GM23248 (cell line): Measurements from ENCODE around the gene SUGCT. TPM values are rescaled to one million over a fixed set of nuclear protein-coding genes. Genes with fewer than 3 reads are reported as not detected.

ENCODE experiments used
- DNase-seq: peaks from one replicate; pipeline ENCODE4 v3.0.0-alpha.2; 2015
- H2AFZ ChIP-seq: fragments of 200-600 bp; sonication (generic); 2 replicates; pipeline ENCODE4 v1.6.1; 2016; ENCODE audit warnings: antibody characterized with exemption
- H3F3A ChIP-seq: fragments of 200-600 bp; sonication (generic); 2 replicates; pipeline ENCODE4 v1.6.1; 2016; ENCODE audit warnings: mild to moderate bottlenecking, antibody characterized with exemption, mixed run types; ENCODE audit not compliant: insufficient read depth
- H3K27ac ChIP-seq: fragments of 200-600 bp; sonication (generic); 2 replicates; pipeline ENCODE4 v1.5.1; 2016; ENCODE audit warnings: mild to moderate bottlenecking
- H3K27me3 ChIP-seq: fragments of 200-600 bp; sonication (generic); replicated peaks from 2 replicates; pipeline ENCODE4 v1.6.1; 2016; ENCODE audit warnings: mild to moderate bottlenecking; ENCODE audit not compliant: insufficient read depth
- H3K36me3 ChIP-seq: fragments of 200-600 bp; sonication (generic); 2 replicates; pipeline ENCODE4 v1.6.1; 2016; ENCODE audit warnings: low read depth, mild to moderate bottlenecking
- H3K4me1 ChIP-seq: fragments of 200-600 bp; sonication (generic); 2 replicates; pipeline ENCODE4 v1.6.1; 2016; ENCODE audit warnings: mild to moderate bottlenecking; ENCODE audit not compliant: insufficient read depth
- H3K4me2 ChIP-seq: fragments of 200-600 bp; sonication (generic); one replicate; pipeline ENCODE4 v1.6.1; 2016; ENCODE audit warnings: mild to moderate bottlenecking; ENCODE audit not compliant: unreplicated experiment
- H3K4me3 ChIP-seq: fragments of 200-600 bp; sonication (generic); 2 replicates; pipeline ENCODE4 v1.5.1; 2016; ENCODE audit warnings: mild to moderate bottlenecking
- H3K79me2 ChIP-seq: fragments of 200-600 bp; sonication (generic); 2 replicates; pipeline ENCODE4 v1.6.1; 2016; ENCODE audit warnings: mild to moderate bottlenecking; ENCODE audit not compliant: insufficient read depth
- H3K9ac ChIP-seq: fragments of 200-600 bp; sonication (generic); 2 replicates; pipeline ENCODE4 v1.6.1; 2016; ENCODE audit warnings: mild to moderate bottlenecking
- H3K9me2 ChIP-seq: fragments of 200-600 bp; sonication (generic); 2 replicates; pipeline ENCODE4 v1.6.1; 2016; ENCODE audit warnings: mixed run types, mild to moderate bottlenecking, moderate library complexity; ENCODE audit not compliant: insufficient read depth
- H3K9me3 ChIP-seq: fragments of 200-600 bp; sonication (generic); one replicate; pipeline ENCODE4 v1.6.1; 2017; ENCODE audit warnings: low read depth
- H4K20me1 ChIP-seq: fragments of 200-600 bp; sonication (generic); 2 replicates; pipeline ENCODE4 v1.6.0; 2016; ENCODE audit not compliant: insufficient read depth
- EZH2 ChIP-seq: fragments of 200-600 bp; sonication (generic); IDR thresholded peaks from 2 replicates; pipeline ENCODE4 v1.6.1; 2018; ENCODE audit warnings: antibody characterized with exemption, mild to moderate bottlenecking; ENCODE audit not compliant: insufficient read depth, poor library complexity, severe bottlenecking
- EZH2phosphoT487 ChIP-seq: fragments of 200-600 bp; sonication (generic); IDR thresholded peaks from 2 replicates; pipeline ENCODE4 v1.6.1; 2018; ENCODE audit warnings: antibody characterized with exemption, moderate library complexity, mild to moderate bottlenecking, low read depth; ENCODE audit not compliant: insufficient read depth
- WGBS, 2 experiments: methylation state at CpG; one replicate each; pipeline ENCODE4 v1.1.6; 2015 to 2017; ENCODE audit warnings: low lambda C conversion rate in 2 of 2, low coverage in 1 of 2; ENCODE audit errors: missing lambda C conversion rate in 2 of 2; 5-methylcytosine and 5-hydroxymethylcytosine counted together
- in situ Hi-C: fragments of 300-500 bp; cut with MboI; formaldehyde crosslinking; loops from 2 replicates; pipeline ENCODE4 v1.15.0; 2020
- polyA plus RNA-seq: library from polyadenylated mRNA; unstranded; fragments of >200 nt; fragmentation: Nextera tagmentation; extraction: Ambion mirVana; gene quantifications from 2 replicates; pipeline ENCODE4 v1.2.1, GENCODE V29; 2016
- total RNA-seq: library from RNA; depleted of rRNA; stranded (reverse); fragments of >200 nt; shearing (Covaris generic); gene quantifications from 2 replicates; pipeline ENCODE4 v1.2.3, GENCODE V29; 2014

SUGCT gene
- total and polyA plus RNA-seq, 2 experiments from 2014 or later: 2.2 to 7.1 TPM

- Histone ChIP-seq H2AFZ (no peak overlapping the region), H3K4me1 (peaks cover 42% of the 10 kb centered on the region), H3K27me3 (no peaks in the 10 kb centered on the region), H3F3A (peaks cover 9% of the 10 kb centered on the region), H3K9me3 (no peaks in the 10 kb centered on the region), H3K4me3 (no peak overlapping the region), H3K27ac (no peak overlapping the region), H3K4me2 (no peak overlapping the region), H4K20me1 (no peaks in the 10 kb centered on the region), H3K9ac (no peak overlapping the region), H3K9me2 (no peaks in the 10 kb centered on the region), H3K79me2 (no peaks in the 10 kb centered on the region), H3K36me3 (no peaks in the 10 kb centered on the region)
- 86 to 92% methylated on average over 1 of the region's 1 CpG for WGBS, 2 experiments
- in situ Hi-C loops: no loop called here
- DNase-seq: peak; percentile 60
- TF ChIP-seq EZH2phosphoT487: no peak
- no peak for TF ChIP-seq EZH2
Observed at GRCh38 chr7:40541336-40541735, 406.5 kb downstream of the SUGCT start.

GRCh38 chr7:40542982-40543741 lies 408.4 kb downstream of the SUGCT start:
- no peak overlapping the region for H3K27ac ChIP-seq
- H3K27me3 ChIP-seq: no peaks in the 10 kb centered on the region
- peak overlapping the region; percentile 21 for H3K4me2 ChIP-seq
- H3K4me1 ChIP-seq: peaks cover 42% of the 10 kb centered on the region
- peak; percentile 40 for DNase-seq
- H2AFZ ChIP-seq: no peak overlapping the region
- no peak for TF ChIP-seq EZH2
- no peaks in the 10 kb centered on the region for H3K9me2 ChIP-seq
- H3F3A ChIP-seq: peaks cover 9% of the 10 kb centered on the region
- in situ Hi-C loops: no loop called here
- H4K20me1 ChIP-seq: no peaks in the 10 kb centered on the region
- no peaks in the 10 kb centered on the region for H3K9me3 ChIP-seq
- WGBS, 2 experiments: 38 to 40% methylated on average over 3 of the region's 3 CpGs
- H3K79me2 ChIP-seq: no peaks in the 10 kb centered on the region
- H3K9ac ChIP-seq: no peak overlapping the region
- no peak overlapping the region for H3K4me3 ChIP-seq
- no peaks in the 10 kb centered on the region for H3K36me3 ChIP-seq

GRCh38 chr7:40544221-40544723 lies 409.5 kb downstream of the SUGCT start:
- H3K9me3 ChIP-seq: no peaks in the 10 kb centered on the region
- in situ Hi-C loops: no loop called here
- DNase-seq: peak; percentile 11

GRCh38 chr7:40544871-40545303 lies 410.1 kb downstream of the SUGCT start:
- Histone ChIP-seq H3K36me3 (no peaks in the 10 kb centered on the region), H3K79me2 (no peaks in the 10 kb centered on the region), H3K27me3 (no peaks in the 10 kb centered on the region), H3K9me3 (no peaks in the 10 kb centered on the region), H3K27ac (no peak overlapping the region), H3K4me3 (no peak overlapping the region), H3K9ac (no peak overlapping the region), H3K9me2 (no peaks in the 10 kb centered on the region), H3K4me2 (no peak overlapping the region), H3F3A (peaks cover 9% of the 10 kb centered on the region), H2AFZ (no peak overlapping the region), H3K4me1 (peaks cover 42% of the 10 kb centered on the region), H4K20me1 (no peaks in the 10 kb centered on the region)
- DNase-seq: no peak
- WGBS, 2 experiments: 9 to 10% methylated on average over 1 of the region's 1 CpG
- in situ Hi-C loops: no loop called here
- TF ChIP-seq EZH2phosphoT487: no peak
- TF ChIP-seq EZH2: no peak

More at GRCh38 chr7:40544221-40544723, 409.5 kb downstream of the SUGCT start:
- no peaks in the 10 kb centered on the region for H3K9me2 ChIP-seq
- no peak overlapping the region for H2AFZ ChIP-seq
- H3K9ac ChIP-seq: no peak overlapping the region
- TF ChIP-seq EZH2phosphoT487 (no peak), EZH2 (no peak)
- no peaks in the 10 kb centered on the region for H3K36me3 ChIP-seq
- no peaks in the 10 kb centered on the region for H4K20me1 ChIP-seq
- H3F3A ChIP-seq: peaks cover 9% of the 10 kb centered on the region
- 28 to 36% methylated on average over 6 of the region's 6 CpGs for WGBS, 2 experiments
- peaks cover 42% of the 10 kb centered on the region for H3K4me1 ChIP-seq
- no peak overlapping the region for H3K4me3 ChIP-seq
- no peaks in the 10 kb centered on the region for H3K27me3 ChIP-seq
- H3K79me2 ChIP-seq: no peaks in the 10 kb centered on the region
- no peak overlapping the region for H3K4me2 ChIP-seq
- no peak overlapping the region for H3K27ac ChIP-seq
